MM.1S (cell line): ENCODE measurements around the gene TMEM229B.

Source experiments
- CTCF ChIP-seq: fragments of 300-600 bp; sonication (generic); IDR thresholded peaks from 2 replicates; pipeline ENCODE4 v1.5.1; 2016; ENCODE audit warnings: antibody characterized with exemption, low read length, mixed read lengths
- EZH2 ChIP-seq: fragments of 300-600 bp; sonication (generic); optimal IDR thresholded peaks from 2 replicates; pipeline ENCODE3; 2017; ENCODE audit warnings: low read depth, mild to moderate bottlenecking, antibody characterized with exemption, low read length, mixed read lengths
- EZH2phosphoT487 ChIP-seq: fragments of 300-600 bp; sonication (generic); IDR thresholded peaks from 2 replicates; pipeline ENCODE4 v1.6.1; 2018; ENCODE audit warnings: antibody characterized with exemption, low read length

GRCh38 chr14:67502867-67503266 lies 14.3 kb upstream of the TMEM229B start:
- TF ChIP-seq CTCF (no peak), EZH2phosphoT487 (no peak), EZH2 (no peak)
